ENCODE measurements around the gene YIF1B. TPM values are rescaled to one million over a fixed set of nuclear protein-coding genes. Genes with fewer than 3 reads are reported as not detected.

YIF1B gene
- total and polyA plus RNA-seq, 8 donors = 27.8 to 59.6 (median 32.3) TPM

GRCh38 chr19:38255383-38256014 lies 60.2 kb downstream of the YIF1B start:
- intact Hi-C loops (cut with DNase I) = no loop called here
- Histone ChIP-seq H3K9me3 (no peaks in the 10 kb centered on the region), H3K27me3 (peaks cover 5 to 44% of the 10 kb centered on the region in 2 donors), H3K4me3 (peak overlapping the region; percentile 33 to 36), H3K27ac (peak overlapping the region; percentile 48 to 67), H3K36me3 (no peaks in the 10 kb centered on the region), H3K4me1 (peaks cover 5 to 37% of the 10 kb centered on the region in 2 donors)
- DNase-seq = peak in 1 of 4 donors; percentile 43
- no peak for ATAC-seq
- TF ChIP-seq CTCF (IDR thresholded peaks at IDR 0.05) = no peak

- no peak for TF ChIP-seq CTCF (IDR thresholded peaks at IDR 0.05)
- no peaks in the 10 kb centered on the region for H3K9me3 ChIP-seq
- intact Hi-C loops (cut with DNase I) = no loop called here
- H3K27me3 ChIP-seq = peaks cover 5 to 44% of the 10 kb centered on the region in 2 donors
- H3K36me3 ChIP-seq = no peaks in the 10 kb centered on the region
- no peak for DNase-seq
- peaks cover 5 to 38% of the 10 kb centered on the region in 2 donors for H3K4me1 ChIP-seq
- peak overlapping the region in 1 of 2 donors; percentile 33 for H3K4me3 ChIP-seq
- peak overlapping the region; percentile 55 to 69 for H3K27ac ChIP-seq
- no peak for ATAC-seq
These were observed 62.0 kb downstream of the YIF1B start for GRCh38 chr19:38253788-38254187.

Other genes starting within 250 kb of the YIF1B start
- under 1 TPM; 0.39 to 0.79 TPM for gene DPF1, start 91.7 kb downstream of the YIF1B start, total RNA-seq
- gene DPF1, start 91.7 kb downstream of the YIF1B start, polyA plus RNA-seq (ENCODE audit: insufficient read length in 6 of 6) = 1 to 10 TPM; 2.5 to 4.3 (median 3.4) TPM
- 10 to 100 TPM; 40.2 to 91.3 TPM for gene PPP1R14A, start 59.6 kb downstream of the YIF1B start, total RNA-seq
- gene PPP1R14A, start 59.6 kb downstream of the YIF1B start, polyA plus RNA-seq (ENCODE audit: insufficient read length in 6 of 6) = 10 to 100 TPM; 20.6 to 47.9 (median 32.0) TPM
- 100 to 1,000 TPM; 206 to 317 TPM for gene SPINT2, start 51.4 kb downstream of the YIF1B start, total RNA-seq
- 100 to 1,000 TPM; 209 to 239 (median 218) TPM for gene SPINT2, start 51.4 kb downstream of the YIF1B start, polyA plus RNA-seq (ENCODE audit: insufficient read length in 6 of 6)
- 100 to 1,000 TPM in 1 of 2 donors, 10 to 100 TPM in 1; 63.2 to 120 TPM for gene C19orf33, start 11.7 kb downstream of the YIF1B start, total RNA-seq
- 10 to 100 TPM; 14.4 to 35.7 (median 23.2) TPM for gene C19orf33, start 11.7 kb downstream of the YIF1B start, polyA plus RNA-seq (ENCODE audit: insufficient read length in 6 of 6)
- gene KCNK6, start 3.9 kb upstream of the YIF1B start, total RNA-seq = 10 to 100 TPM; 11.8 to 12.4 TPM
- 1 to 10 TPM; 4.3 to 6.0 (median 4.8) TPM for gene KCNK6, start 3.9 kb upstream of the YIF1B start, polyA plus RNA-seq (ENCODE audit: insufficient read length in 6 of 6)
- gene CATSPERG, start 19.9 kb upstream of the YIF1B start, total RNA-seq = 1 to 10 TPM; 7.6 to 9.6 TPM
- gene CATSPERG, start 19.9 kb upstream of the YIF1B start, polyA plus RNA-seq (ENCODE audit: insufficient read length in 6 of 6) = 10 to 100 TPM in 2 of 6 donors, 1 to 10 TPM in 4; 5.6 to 11.8 (median 8.7) TPM
- gene PSMD8, start 58.6 kb upstream of the YIF1B start, total RNA-seq = 100 to 1,000 TPM; 140 to 173 TPM
- 100 to 1,000 TPM; 116 to 132 (median 126) TPM for gene PSMD8, start 58.6 kb upstream of the YIF1B start, polyA plus RNA-seq (ENCODE audit: insufficient read length in 6 of 6)
- under 1 TPM; 0.34 to 0.52 TPM for gene GGN, start 72.1 kb upstream of the YIF1B start, total RNA-seq
- under 1 TPM in 5 of 6 donors, not detected in 1; 0.16 to 0.77 (median 0.28) TPM for gene GGN, start 72.1 kb upstream of the YIF1B start, polyA plus RNA-seq (ENCODE audit: insufficient read length in 6 of 6)
- 1 to 10 TPM in 1 of 2 donors, under 1 TPM in 1; 0.93 to 1.9 TPM for gene SPRED3, start 72.8 kb upstream of the YIF1B start, total RNA-seq
- gene SPRED3, start 72.8 kb upstream of the YIF1B start, polyA plus RNA-seq (ENCODE audit: insufficient read length in 6 of 6) = under 1 TPM; 0.27 to 0.93 (median 0.31) TPM
- gene FAM98C, start 87.1 kb upstream of the YIF1B start, total RNA-seq = 10 to 100 TPM; 13.8 to 17.3 TPM
- 10 to 100 TPM; 13.3 to 21.2 (median 19.0) TPM for gene FAM98C, start 87.1 kb upstream of the YIF1B start, polyA plus RNA-seq (ENCODE audit: insufficient read length in 6 of 6)
- 10 to 100 TPM in 1 of 2 donors, 1 to 10 TPM in 1; 5.3 to 23.8 TPM for gene RASGRP4, start 110.3 kb upstream of the YIF1B start, total RNA-seq
- 1 to 10 TPM; 2.0 to 3.2 (median 2.6) TPM for gene RASGRP4, start 110.3 kb upstream of the YIF1B start, polyA plus RNA-seq (ENCODE audit: insufficient read length in 6 of 6)
- 1 to 10 TPM; 3.6 to 3.9 TPM for gene RYR1, start 117.7 kb upstream of the YIF1B start, total RNA-seq
- gene RYR1, start 117.7 kb upstream of the YIF1B start, polyA plus RNA-seq (ENCODE audit: insufficient read length in 6 of 6) = 1 to 10 TPM; 1.5 to 5.8 (median 3.5) TPM

All from left lung (tissue), 10 donors.